ENCODE measurements around the gene LACC1. TPM values are rescaled to one million over a fixed set of nuclear protein-coding genes. Genes with fewer than 3 reads are reported as not detected.

Gene LACC1
- total and polyA plus RNA-seq, 10 of the 15 experiments (the other 5 are each of a cell fraction or from before 2014, with no cell fraction given), result 0.03 to 3.7 (median 3.0) TPM

Other genes with a start within 250 kb of the LACC1 start
- 0.11 and 0.98 TPM in 2 replicates for gene ENOX1, start 92.9 kb upstream of the LACC1 start, total RNA-seq (2014; rRNA removed)
- 0.18 and 0.23 TPM in 2 replicates for gene ENOX1, start 92.9 kb upstream of the LACC1 start, total RNA-seq (2014; rRNA removed; fragmentation: Illumina TruSeq; extraction: Trizol)
- gene ENOX1, start 92.9 kb upstream of the LACC1 start, total RNA-seq (2021), result 0.11 and 0.13 TPM in 2 replicates
- gene ENOX1, start 92.9 kb upstream of the LACC1 start, polyA plus RNA-seq (2011; rRNA removed), result 0.16 and 0.20 TPM in 2 replicates
- 0.18 and 0.21 TPM in 2 replicates for gene ENOX1, start 92.9 kb upstream of the LACC1 start, polyA plus RNA-seq (2014; fragmentation: Illumina TruSeq; extraction: Trizol)
- gene ENOX1, start 92.9 kb upstream of the LACC1 start, polyA plus RNA-seq (2014; fragmentation: Nextera tagmentation; extraction: Ambion mirVana), result under 1 TPM; 0.11 to 0.26 TPM
- 0.14 and 0.19 TPM in 2 replicates for gene ENOX1, start 92.9 kb upstream of the LACC1 start, polyA plus RNA-seq (2014; rRNA removed)
- under 1 TPM; 0.11 to 0.13 TPM for gene ENOX1, start 92.9 kb upstream of the LACC1 start, polyA plus RNA-seq (2016; fragmentation: Nextera tagmentation; extraction: Ambion mirVana)
- 2.6 and 2.9 TPM in 2 replicates for gene CCDC122, start 164 bp upstream of the LACC1 start, total RNA-seq (2014; rRNA removed)
- 3.9 and 5.9 TPM in 2 replicates for gene CCDC122, start 164 bp upstream of the LACC1 start, total RNA-seq (2014; rRNA removed; fragmentation: Illumina TruSeq; extraction: Trizol)
- 2.1 and 2.2 TPM in 2 replicates for gene CCDC122, start 164 bp upstream of the LACC1 start, total RNA-seq (2021)
- gene CCDC122, start 164 bp upstream of the LACC1 start, polyA plus RNA-seq (2011; rRNA removed), result 0.03 TPM in 1 of 2 replicates, not detected in the other
- 4.2 and 11.6 TPM in 2 replicates for gene CCDC122, start 164 bp upstream of the LACC1 start, polyA plus RNA-seq (2014; fragmentation: Illumina TruSeq; extraction: Trizol)
- gene CCDC122, start 164 bp upstream of the LACC1 start, polyA plus RNA-seq (2014; fragmentation: Nextera tagmentation; extraction: Ambion mirVana), result 1 to 10 TPM; 1.0 to 1.5 TPM
- 2.5 and 2.7 TPM in 2 replicates for gene CCDC122, start 164 bp upstream of the LACC1 start, polyA plus RNA-seq (2014; rRNA removed)
- 1 to 10 TPM; 3.0 to 4.5 TPM for gene CCDC122, start 164 bp upstream of the LACC1 start, polyA plus RNA-seq (2016; fragmentation: Nextera tagmentation; extraction: Ambion mirVana)

Data from GM12878 (cell line).